Mucosa of descending colon (tissue), 3 donors: ENCODE results near the gene COTL1. TPM values are rescaled to one million over a fixed set of nuclear protein-coding genes. Genes with fewer than 3 reads are reported as not detected.

Experiments
- ATAC-seq: fragments of 200-7000 bp; cut with Tn5 transposase; one replicate; pipeline ENCODE4 v1.9.1; 2020; ENCODE audit warnings: mild to moderate bottlenecking, moderate library complexity
- DNase-seq, 3 donors: peaks; one replicate each; pipeline ENCODE4 v3.0.0-alpha.2; 2020
- H3K36me3 ChIP-seq: fragments of 200-600 bp; one replicate; pipeline ENCODE4 v1.8.0; 2021; ENCODE audit warnings: low read depth, mild to moderate bottlenecking
- H3K4me1 ChIP-seq: fragments of 200-600 bp; one replicate; pipeline ENCODE4 v1.8.0; 2021; ENCODE audit warnings: low read depth, mild to moderate bottlenecking
- H3K4me3 ChIP-seq: fragments of 200-600 bp; one replicate; pipeline ENCODE4 v1.8.0; 2021; ENCODE audit warnings: mild to moderate bottlenecking
- H3K9me3 ChIP-seq: fragments of 200-600 bp; one replicate; pipeline ENCODE4 v1.8.0; 2021; ENCODE audit warnings: mild to moderate bottlenecking
- intact Hi-C, 2 donors: fragments of 100-400 bp; cut with DNase I in 1 of 2; cut with micrococcal nuclease in 1 of 2; formaldehyde crosslinking; loops; one replicate each; pipeline versions ENCODE4 v1.11.0 to v1.11.1; 2022; cut with DNase I, micrococcal nuclease
- total RNA-seq, 3 donors: library from RNA; stranded (reverse); fragmentation: NEBNext Ultra II Directional in 2 of 3; extraction: Animal tissue kit (Norgen Biotek cat#: 25700) in 2 of 3; gene quantifications; one replicate each; pipeline versions ENCODE4 v1.2.1 to v1.2.4, GENCODE V29; 2021 to 2023
- TF ChIP-seq, protein P1 (sequence below): fragments of 200-600 bp; IDR thresholded peaks from one replicate; pipeline ENCODE4 v1.8.0; 2022; ENCODE audit warnings: antibody characterized with exemption, mild to moderate bottlenecking
- donor health status: DM: no; HTN: no; CAD: no; lungs with moderate emphysema.
- donor health status: DM: no; HTN: no; CAD: no.
- donor health status: DM: no; HTN: yes; CAD: no.

The COTL1 gene
- total RNA-seq, 3 donors from 2014 or later, result 52.8 to 120 (median 56.8) TPM

DNA sequence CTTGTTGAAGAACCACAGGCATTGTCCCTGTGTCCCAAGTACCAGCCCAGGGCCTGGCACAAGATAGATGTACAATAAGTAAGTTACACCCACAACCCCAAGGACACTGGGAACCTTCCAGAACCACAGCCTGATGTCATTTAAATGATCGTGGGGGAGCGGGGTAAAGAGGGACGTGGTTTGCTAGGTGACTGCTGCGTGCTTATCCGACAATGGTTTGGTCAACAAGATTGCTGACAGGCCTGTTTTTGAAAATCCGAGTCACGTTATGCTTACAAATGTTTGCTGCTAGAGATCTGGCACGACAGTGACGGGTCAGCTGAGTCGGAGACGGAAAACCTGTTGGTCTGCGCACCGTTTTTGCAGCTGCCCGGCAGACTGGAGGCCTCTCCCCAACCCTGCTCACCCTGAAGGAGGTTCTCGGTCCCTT is 22.8 kb downstream of the COTL1 start:
- H3K4me1 ChIP-seq, result peaks cover 25% of the 10 kb centered on the region
- peak; percentile 12 for ATAC-seq

DNA sequence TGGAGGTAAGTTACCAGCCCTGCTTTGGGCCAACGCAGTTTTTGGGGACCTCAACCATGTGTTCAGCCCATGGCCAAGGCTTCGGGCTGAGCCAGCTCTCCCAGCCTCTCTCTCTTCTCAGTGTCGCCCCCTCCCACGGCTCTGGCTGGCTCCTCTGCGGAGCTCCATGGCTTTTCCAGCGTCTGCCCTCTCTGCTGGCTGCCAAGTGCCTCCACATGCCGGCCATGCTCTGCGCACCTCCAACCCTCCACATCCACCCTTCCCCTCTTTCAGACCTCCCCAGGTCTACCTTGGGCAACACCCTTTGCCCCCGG is 23.2 kb downstream of the COTL1 start:
- Histone ChIP-seq H3K36me3 (peaks cover 4% of the 10 kb centered on the region), H3K9me3 (no peaks in the 10 kb centered on the region), H3K4me1 (peaks cover 25% of the 10 kb centered on the region), H3K4me3 (no peak overlapping the region)
- ATAC-seq (no peak), DNase-seq (no peak)
- intact Hi-C loops, result no loop called here
- TF ChIP-seq, protein P1, sequence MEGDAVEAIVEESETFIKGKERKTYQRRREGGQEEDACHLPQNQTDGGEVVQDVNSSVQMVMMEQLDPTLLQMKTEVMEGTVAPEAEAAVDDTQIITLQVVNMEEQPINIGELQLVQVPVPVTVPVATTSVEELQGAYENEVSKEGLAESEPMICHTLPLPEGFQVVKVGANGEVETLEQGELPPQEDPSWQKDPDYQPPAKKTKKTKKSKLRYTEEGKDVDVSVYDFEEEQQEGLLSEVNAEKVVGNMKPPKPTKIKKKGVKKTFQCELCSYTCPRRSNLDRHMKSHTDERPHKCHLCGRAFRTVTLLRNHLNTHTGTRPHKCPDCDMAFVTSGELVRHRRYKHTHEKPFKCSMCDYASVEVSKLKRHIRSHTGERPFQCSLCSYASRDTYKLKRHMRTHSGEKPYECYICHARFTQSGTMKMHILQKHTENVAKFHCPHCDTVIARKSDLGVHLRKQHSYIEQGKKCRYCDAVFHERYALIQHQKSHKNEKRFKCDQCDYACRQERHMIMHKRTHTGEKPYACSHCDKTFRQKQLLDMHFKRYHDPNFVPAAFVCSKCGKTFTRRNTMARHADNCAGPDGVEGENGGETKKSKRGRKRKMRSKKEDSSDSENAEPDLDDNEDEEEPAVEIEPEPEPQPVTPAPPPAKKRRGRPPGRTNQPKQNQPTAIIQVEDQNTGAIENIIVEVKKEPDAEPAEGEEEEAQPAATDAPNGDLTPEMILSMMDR, result no peak

More for the DNA sequence above, 22.8 kb downstream of the COTL1 start:
- TF ChIP-seq, protein P1, result no peak
- Histone ChIP-seq H3K9me3 (no peaks in the 10 kb centered on the region), H3K36me3 (peaks cover 4% of the 10 kb centered on the region), H3K4me3 (no peak overlapping the region)
- DNase-seq, result peak in 1 of 3 donors; percentile 55
- intact Hi-C loops, result no loop called here

- DNase-seq (peak; percentile 83 to 95 (median 86)), ATAC-seq (peak; percentile 93)
- no peaks in the 10 kb centered on the region for H3K9me3 ChIP-seq
- peaks cover 4% of the 10 kb centered on the region for H3K36me3 ChIP-seq
- H3K4me3 ChIP-seq, result no peak overlapping the region
- TF ChIP-seq, protein P1, result no peak
- intact Hi-C loops, result no loop called here
- peaks cover 25% of the 10 kb centered on the region for H3K4me1 ChIP-seq
These were observed 23.8 kb downstream of the COTL1 start for GRCh38 chr16:84593825-84594724.

DNA sequence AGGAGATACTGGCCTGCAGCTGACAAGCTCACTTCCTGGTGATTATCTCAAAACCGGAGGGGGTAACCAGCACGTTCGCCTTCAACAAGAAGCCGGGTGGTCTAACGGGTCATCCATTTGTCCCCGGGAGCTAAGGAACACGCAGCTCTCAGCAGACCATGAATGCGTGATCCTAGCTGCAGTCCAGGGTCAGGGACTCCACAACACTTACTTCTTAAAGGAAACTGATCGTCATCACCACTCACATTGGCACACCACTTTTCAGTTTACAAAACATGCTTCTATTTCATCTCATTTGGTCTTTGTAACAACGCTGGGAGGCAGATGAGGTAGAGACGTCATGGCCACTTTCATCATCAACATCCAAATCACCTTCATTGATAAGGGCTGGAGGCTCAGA is 25.2 kb downstream of the COTL1 start:
- ATAC-seq (no peak), DNase-seq (no peak)
- Histone ChIP-seq H3K4me1 (peaks cover 18% of the 10 kb centered on the region), H3K9me3 (no peaks in the 10 kb centered on the region), H3K36me3 (peaks cover 4% of the 10 kb centered on the region), H3K4me3 (no peak overlapping the region)
- TF ChIP-seq, protein P1, result no peak
- intact Hi-C loops, result no loop called here

DNA sequence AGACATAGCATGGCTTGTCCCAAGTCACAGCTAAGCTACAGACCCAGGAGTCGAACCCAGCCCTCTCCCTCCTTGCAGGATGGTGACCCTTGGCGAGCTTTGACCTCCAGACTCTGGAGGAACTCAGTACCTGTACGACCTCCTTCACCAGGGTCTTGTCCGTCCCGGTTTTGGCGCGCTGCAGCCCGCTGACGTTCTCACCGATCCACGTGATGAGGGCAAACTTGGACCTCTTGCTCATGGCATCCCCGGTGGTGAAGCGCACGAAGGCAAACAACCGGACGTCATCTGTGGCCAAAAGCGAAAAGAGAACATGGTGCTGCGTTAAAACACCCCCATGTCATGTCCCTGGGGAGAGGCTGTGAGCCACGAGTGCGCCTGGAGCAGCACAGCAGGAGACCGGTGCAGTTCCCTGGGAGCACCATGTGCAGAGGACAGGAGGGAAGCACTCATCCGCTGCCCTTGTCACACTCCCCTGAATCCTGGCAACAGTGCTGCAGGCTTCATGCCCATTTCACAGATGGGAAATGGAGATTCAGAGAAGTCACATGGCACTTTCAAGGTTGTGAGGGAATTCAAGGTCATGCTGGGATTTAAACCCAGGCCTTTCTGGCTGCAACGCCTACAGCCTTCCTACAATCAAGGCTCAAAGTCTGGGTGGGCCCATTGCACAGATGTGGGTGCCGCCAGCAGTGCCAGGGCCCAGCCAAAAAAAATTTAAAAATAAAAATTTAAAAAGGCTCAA is 27.7 kb downstream of the COTL1 start:
- Histone ChIP-seq H3K4me1 (peaks cover 13% of the 10 kb centered on the region), H3K9me3 (no peaks in the 10 kb centered on the region), H3K36me3 (peaks cover 4% of the 10 kb centered on the region), H3K4me3 (no peak overlapping the region)
- intact Hi-C loops, result no loop called here
- ATAC-seq (no peak), DNase-seq (no peak)
- TF ChIP-seq, protein P1, result no peak
